K562 (cell line): ENCODE results near the gene PLA1A. TPM values are rescaled to one million over a fixed set of nuclear protein-coding genes. Genes with fewer than 3 reads are reported as not detected.
A peak's percentile ranks its signal among the peaks of the same experiment; 100 is the strongest.

Experiments
- ATAC-seq: fragments of 200-7000 bp; cut with Tn5 transposase; 3 replicates; pipeline ENCODE4 v1.9.1; 2020; ENCODE audit warnings: moderate library complexity
- BruUV-seq: library from RNA; stranded (reverse); fragments of 400-500 nt; replicated peaks from 2 replicates; lab custom pipeline; 2021; lab: Mats Ljungman, UMichigan
- CTCF ChIA-PET: fragments of 300-600 bp; formaldehyde crosslinking; extraction: SDS; loops from one replicate; lab custom pipeline; 2021; ENCODE audit warnings: low intra/inter-chr PET ratio; lab: Yijun Ruan, JAX
- POLR2A ChIA-PET: fragments of 300-600, 350-650 bp; sonication (Branson Sonifier 250); formaldehyde crosslinking; extraction: SDS; loops from one replicate; lab custom pipeline; 2021; ENCODE audit warnings: antibody characterized with exemption, inconsistent platforms; lab: Yijun Ruan, JAX
- DNase-seq, 4 experiments: peaks; one replicate each; pipeline versions ENCODE4 v3.0.0 to v3.0.0-alpha.2; 2011 to 2018; ENCODE audit warnings: low spot score in 3 of 4, mixed read lengths in 3 of 4; ENCODE audit errors: extremely low read depth in 1 of 4
- FAIRE-seq: peaks from 2 replicates; lab custom pipeline; 2011; peaks lifted over from hg19 to GRCh38; lab: Jason Lieb, UNC
- H2AFZ ChIP-seq: 2 replicates; pipeline ENCODE4 v1.6.0; 2011; ENCODE audit warnings: low read depth, low read length, control low read depth, inconsistent platforms
- H3K27ac ChIP-seq: fragments of 200-600 bp; 3 replicates; pipeline ENCODE4 v1.8.0; 2011; ENCODE audit warnings: low read depth, mild to moderate bottlenecking, control low read depth, inconsistent platforms, low read length, moderate library complexity, mixed read lengths; ENCODE audit errors: extremely low read depth
- H3K27me3 ChIP-seq, 2 experiments: fragments of 300-600 bp in 1 of 2; 2 replicates in 1 of 2; 3 replicates in 1 of 2; pipeline versions ENCODE4 v1.6.0 to v1.8.0; 2011; ENCODE audit warnings: inconsistent platforms in 2 of 2, low read length in 2 of 2, mild to moderate bottlenecking in 1 of 2, mixed read lengths in 1 of 2, moderate library complexity in 1 of 2; ENCODE audit not compliant: control insufficient read depth in 2 of 2, insufficient read depth in 2 of 2
- H3K36me3 ChIP-seq: fragments of 300-600 bp; 3 replicates; pipeline ENCODE4 v1.8.0; 2011; ENCODE audit warnings: mild to moderate bottlenecking, low read length, inconsistent platforms; ENCODE audit not compliant: control insufficient read depth, insufficient read depth
- H3K4me1 ChIP-seq, 2 experiments: fragments of 200-600 bp in 1 of 2; replicated peaks in 1 of 2; 2 replicates in 1 of 2; 3 replicates in 1 of 2; pipeline versions ENCODE4 v1.5.1 to v1.8.0; 2011; ENCODE audit warnings: inconsistent platforms in 2 of 2, low read length in 2 of 2, mild to moderate bottlenecking in 1 of 2, mixed read lengths in 1 of 2, moderate library complexity in 1 of 2; ENCODE audit not compliant: control insufficient read depth in 2 of 2, insufficient read depth in 2 of 2
- H3K4me2 ChIP-seq: 2 replicates; pipeline ENCODE4 v1.6.1; 2011; ENCODE audit warnings: low read length, control low read depth, inconsistent platforms, mixed read lengths; ENCODE audit not compliant: insufficient read depth
- H3K4me3 ChIP-seq: fragments of 200-600 bp; sonication (generic), shearing (Covaris generic); 2 replicates; pipeline ENCODE4 v1.5.1; 2016; ENCODE audit warnings: control low read depth, inconsistent platforms
- H3K79me2 ChIP-seq: fragments of 200-600 bp; 3 replicates; pipeline ENCODE4 v1.8.0; 2011; ENCODE audit warnings: low read length, inconsistent platforms; ENCODE audit not compliant: control insufficient read depth, insufficient read depth
- H3K9ac ChIP-seq, 2 experiments: 2 replicates each; pipeline versions ENCODE4 v1.6.0 to v1.6.1; 2011; ENCODE audit warnings: low read depth in 2 of 2, low read length in 2 of 2, control low read depth in 1 of 2, inconsistent platforms in 1 of 2, mild to moderate bottlenecking in 1 of 2, mixed read lengths in 1 of 2; ENCODE audit not compliant: insufficient read depth in 1 of 2
- H3K9me1 ChIP-seq: one replicate; pipeline ENCODE4 v1.6.0; 2011; ENCODE audit warnings: inconsistent platforms, mild to moderate bottlenecking, low read length, moderate library complexity; ENCODE audit not compliant: control insufficient read depth, insufficient read depth
- H3K9me3 ChIP-seq: replicated peaks from 2 replicates; pipeline ENCODE4 v1.5.1; 2011; ENCODE audit warnings: low read depth, low read length, inconsistent platforms; ENCODE audit not compliant: control insufficient read depth, insufficient read depth
- H4K20me1 ChIP-seq: replicated peaks from 2 replicates; pipeline ENCODE4 v1.6.1; 2011; ENCODE audit warnings: low read length, inconsistent platforms, mixed read lengths; ENCODE audit not compliant: control insufficient read depth, insufficient read depth
- ATF7 ChIP-seq: fragments of 450-650 bp; IDR thresholded peaks from 2 replicates; pipeline ENCODE4 v1.7.1; 2014; ENCODE audit warnings: mild to moderate bottlenecking, moderate library complexity
- BRD4 ChIP-seq: fragments of 200-600 bp; sonication (generic); IDR thresholded peaks from 2 replicates; pipeline ENCODE4 v1.6.1; 2017; ENCODE audit warnings: inconsistent platforms
- CC2D1A ChIP-seq: fragments of 450-650 bp; IDR thresholded peaks from 2 replicates; pipeline ENCODE4 v1.6.1; 2017; ENCODE audit warnings: mild to moderate bottlenecking
- CHD4 ChIP-seq: fragments of 200-600 bp; sonication (generic); IDR thresholded peaks from 3 replicates; pipeline ENCODE4 v1.6.1; 2012; ENCODE audit warnings: low read depth, mild to moderate bottlenecking, mixed read lengths, low read length, inconsistent platforms; ENCODE audit not compliant: insufficient read depth, insufficient replicate concordance, poor library complexity, severe bottlenecking
- ELK1 ChIP-seq: sonication (generic); formaldehyde crosslinking; IDR thresholded peaks from 2 replicates; pipeline ENCODE4 v1.8.1; 2022; ENCODE audit warnings: missing genetic modification reagents
- IRF1 ChIP-seq: sonication (generic); formaldehyde crosslinking; IDR thresholded peaks from 2 replicates; pipeline ENCODE4 v1.8.0; 2022; ENCODE audit warnings: missing genetic modification reagents, mild to moderate bottlenecking, borderline replicate concordance
- JUND ChIP-seq, 2 experiments: IDR thresholded peaks; 2 replicates in 1 of 2; 3 replicates in 1 of 2; pipeline ENCODE4 v1.6.1; 2011; ENCODE audit warnings: borderline replicate concordance in 2 of 2, low read depth in 2 of 2, low read length in 2 of 2, improper control_type of control experiment in 1 of 2, missing biosample characterization in 1 of 2, missing genetic modification characterization in 1 of 2, missing genetic modification reagents in 1 of 2
- KLF6 ChIP-seq: fragments of 250-450 bp; sonication (Bioruptor Pico); IDR thresholded peaks from 2 replicates; pipeline ENCODE4 v1.4.0; 2020; ENCODE audit warnings: mild to moderate bottlenecking, moderate library complexity, borderline replicate concordance
- LCOR ChIP-seq: sonication (generic); formaldehyde crosslinking; IDR thresholded peaks from 2 replicates; pipeline ENCODE4 v1.8.0; 2022; ENCODE audit warnings: mild to moderate bottlenecking, missing genetic modification reagents
- MAFG ChIP-seq: fragments of 450-650 bp; conservative IDR thresholded peaks from 2 replicates; pipeline ENCODE4 v1.6.1; 2016; ENCODE audit warnings: missing genetic modification characterization, missing compliant biosample characterization
- NELFE ChIP-seq: IDR thresholded peaks from 2 replicates; pipeline ENCODE4 v1.6.1; 2011; ENCODE audit warnings: mild to moderate bottlenecking; ENCODE audit not compliant: insufficient read depth, insufficient read length
- NFE2 ChIP-seq: IDR thresholded peaks from 2 replicates; pipeline ENCODE4 v1.6.1; 2014; ENCODE audit warnings: antibody characterized with exemption, low read depth
- OTX1 ChIP-seq: fragments of 450-650 bp; formaldehyde crosslinking; IDR thresholded peaks from 2 replicates; pipeline ENCODE4 v1.4.0; 2022; ENCODE audit warnings: mild to moderate bottlenecking
- SMARCC2 ChIP-seq: fragments of 450-650 bp; IDR thresholded peaks from 2 replicates; pipeline ENCODE4 v1.6.1; 2017; ENCODE audit warnings: antibody characterized with exemption, moderate library complexity, mild to moderate bottlenecking, low read depth
- ZBTB33 ChIP-seq: sonication (generic); formaldehyde crosslinking; IDR thresholded peaks from 2 replicates; pipeline ENCODE4 v1.8.1; 2023; ENCODE audit warnings: mild to moderate bottlenecking, missing genetic modification reagents
- ZNF449 ChIP-seq: fragments of 250-450 bp; sonication (Bioruptor Pico); IDR thresholded peaks from 2 replicates; pipeline ENCODE4 v1.8.0; 2022; ENCODE audit warnings: moderate library complexity, mild to moderate bottlenecking, inconsistent platforms
- WGBS: fragments of 100-300 bp; shearing (Covaris generic); methylation state at CpG from one replicate; pipeline ENCODE4 v1.1.6; 2016; ENCODE audit warnings: low coverage, mixed read lengths; ENCODE audit not compliant: insufficient coverage; ENCODE audit errors: missing lambda C conversion rate; 5-methylcytosine and 5-hydroxymethylcytosine counted together
- in situ Hi-C: fragments of 300-500 bp; cut with MboI; formaldehyde crosslinking; loops from 4 replicates; pipeline ENCODE4 v1.15.0; 2018; ENCODE audit warnings: inconsistent platforms, mixed read lengths
- intact Hi-C: fragments of 100-400 bp; cut with micrococcal nuclease; formaldehyde crosslinking; loops from 2 replicates; pipeline ENCODE4 v1.14.2; 2022
- polyA plus RNA-seq, 8 experiments: library from polyadenylated mRNA; depleted of rRNA in 4 of 8; stranded (reverse) in 5 of 8; unstranded in 3 of 8; fragments of >200 nt; fragmentation: Nextera tagmentation in 2 of 8; fragmentation: Illumina TruSeq in 1 of 8; extraction: Ambion mirVana in 2 of 8; extraction: Trizol in 1 of 8; gene quantifications; 2 replicates each; pipeline versions ENCODE4 v1.2.1 to v1.2.3, GENCODE V29; 2011 to 2014; ENCODE audit warnings: inconsistent platforms in 1 of 8, missing spikeins in 1 of 8
- total RNA-seq, 7 experiments: library from RNA; depleted of rRNA in 6 of 7; stranded (reverse); fragments of >200 nt in 6 of 7; fragmentation: Illumina TruSeq in 2 of 7; extraction: Trizol in 2 of 7; gene quantifications; 2 replicates each; pipeline versions ENCODE4 v1.2.1 to v1.2.3, GENCODE V29; 2011 to 2021; ENCODE audit warnings: low replicate concordance in 1 of 7

Gene PLA1A
- total and polyA plus RNA-seq, 9 of the 15 experiments (the other 6 are each of a cell fraction or from before 2014, with no cell fraction given): not detected

GRCh38 chr3:119630128-119630879 lies 32.6 kb downstream of the PLA1A start:
- peak overlapping the region; percentile 70 for H2AFZ ChIP-seq
- no peak for FAIRE-seq
- ATAC-seq: peak; percentile 66
- CTCF ChIA-PET: no interaction called here
- peaks cover 0 to 11% of the 10 kb centered on the region in 2 experiments; a peak in 4 of 5 replicates for H3K4me1 ChIP-seq
- H3K4me3 ChIP-seq: no peak overlapping the region
- no peaks in the 10 kb centered on the region for H3K36me3 ChIP-seq
- no TSS peak for BruUV-seq
- peak in 1 of 4 experiments; percentile 15 for DNase-seq
- intact Hi-C loops: no loop called here
- no peaks in the 10 kb centered on the region for H4K20me1 ChIP-seq
- H3K9ac ChIP-seq: no peak overlapping the region
- H3K27ac ChIP-seq: no peak overlapping the region; the same call in 2 of the 3 replicates
- H3K27me3 ChIP-seq: no peaks in the 10 kb centered on the region
- no peaks in the 10 kb centered on the region for H3K79me2 ChIP-seq
- POLR2A ChIA-PET: interaction anchor here (0.7 kb wide), 1 partner anchor 9 kb away, joined by 5 read pairs; no protein-coding TSS in a partner anchor
- H3K9me1 ChIP-seq: no peaks in the 10 kb centered on the region
- no peaks in the 10 kb centered on the region for H3K9me3 ChIP-seq
- H3K4me2 ChIP-seq: no peak overlapping the region
- in situ Hi-C loops: no loop called here
- 53% methylated on average over 8 of the region's 8 CpGs for WGBS
- TF ChIP-seq LCOR (no peak), CHD4 (no peak), IRF1 (no peak), MAFG (peak; percentile 95), BRD4 (no peak), ZNF449 (CRISPR knock-in tag) (no peak), JUND (IDR thresholded peaks at IDR 0.05; ENCODE audit: borderline replicate concordance, low read depth, low read length) (peak; percentile 25; the same call in 1 of the 2 replicates), JUND (tag; IDR thresholded peaks at IDR 0.05; ENCODE audit: borderline replicate concordance, low read depth, low read length) (no peak), KLF6 (CRISPR knock-in tag) (no peak), ELK1 (CRISPR knock-in tag) (no peak), OTX1 (CRISPR knock-in tag) (no peak), SMARCC2 (no peak), CC2D1A (no peak), NELFE (no peak), ZBTB33 (no peak), ATF7 (peak; percentile 28; the same call in 1 of the 2 replicates), NFE2 (0 out of 2 replicates have a peak, but pooled peaks have one; percentile 28)
